ENCODE results near the gene RTBDN. TPM values are rescaled to one million over a fixed set of nuclear protein-coding genes. Genes with fewer than 3 reads are reported as not detected.

Gene RTBDN
- total RNA-seq, 1 experiment from 2014 or later = 25.1 TPM

- RAD21 ChIA-PET (ENCODE audit: low non-redundant PET in 1 of 2, low total read pairs in 2 of 2, uncharacterized antibody in 2 of 2, unreplicated experiment in 2 of 2) = interaction anchor here (0.6 to 2.7 kb wide), 7 partner anchors 10 to 18 kb away, joined by 3 to 15 read pairs (median 5); partner anchors contain the start of gene JUNB (in 2 of the 2)
- intact Hi-C loops (cut with micrococcal nuclease) = loop anchor here (2.0 to 5.0 kb wide), 2 partner anchors 15 to 69 kb away; no protein-coding TSS in a partner anchor
- no TSS peak for BruUV-seq (replicated peaks)
Observed at GRCh38 chr19:12778017-12778904, 56.1 kb downstream of the RTBDN start.

More at GRCh38 chr19:12778017-12778904, 56.1 kb downstream of the RTBDN start:
- Histone ChIP-seq H3K9me3 (ENCODE audit: control insufficient read depth in 1 of 2, insufficient read depth in 1 of 2, low read depth in 1 of 2, low read length in 2 of 2) (no peaks in the 10 kb centered on the region), H3K36me3 (ENCODE audit: control insufficient read depth in 1 of 2, insufficient read depth in 2 of 2, low read length in 2 of 2) (no peaks in the 10 kb centered on the region), H3K9ac (ENCODE audit: low read length) (peak overlapping the region; percentile 78), H3K4me1 (ENCODE audit: control insufficient read depth in 1 of 2, insufficient read depth in 2 of 2, low read length in 2 of 2) (peaks cover 53 to 80% of the 10 kb centered on the region in 2 experiments), H3K4me3 (replicated peaks in 1 of 2; ENCODE audit: low read depth in 1 of 2, low read length in 2 of 2) (peak overlapping the region; percentile 66 to 68), H3K79me2 (ENCODE audit: insufficient read depth, low read length) (peaks cover 6% of the 10 kb centered on the region; the same call in 1 of the 2 replicates), H2AFZ (ENCODE audit: low read depth, low read length, poor library complexity, severe bottlenecking) (no peak overlapping the region), H4K20me1 (ENCODE audit: insufficient read depth) (no peaks in the 10 kb centered on the region), H3K4me2 (ENCODE audit: low read length) (peak overlapping the region; percentile 85), H3K9me2 (ENCODE audit: insufficient read depth) (no peaks in the 10 kb centered on the region), H3K27ac (ENCODE audit: low read depth, low read length) (peak overlapping the region; percentile 96), H3K27me3 (ENCODE audit: insufficient read depth, low read length) (no peaks in the 10 kb centered on the region)
- POLR2A ChIA-PET = interaction anchor here (1.1 to 8.8 kb wide), 3 partner anchors 12 to 28 kb away, joined by 4 to 172 read pairs (median 6); partner anchors contain the start of genes JUNB and RNASEH2A
- CTCF ChIA-PET = interaction anchor here (1.0 to 7.0 kb wide), 9 partner anchors 12 to 69 kb away, joined by 3 to 88 read pairs (median 12); partner anchors contain the start of genes GET3, JUNB and RTBDN
- no peak for DNase-seq (ENCODE audit: low read depth, low spot score)
- TF ChIP-seq JUND (IDR thresholded peaks at IDR 0.05) (no peak), SP1 (IDR thresholded peaks at IDR 0.05; ENCODE audit: low read depth) (peak; percentile 6; the same call in 1 of the 2 replicates), YY1 (IDR thresholded peaks at IDR 0.05; ENCODE audit: extremely low read depth, insufficient replicate concordance, low read depth, low read length) (no peak), RAD21 (IDR thresholded peaks at IDR 0.05; ENCODE audit: low read depth) (no peak), ELF1 (IDR thresholded peaks at IDR 0.05; ENCODE audit: borderline replicate concordance, low read depth) (no peak), POLR2AphosphoS5 (IDR thresholded peaks at IDR 0.05; ENCODE audit: low read depth, low read length) (peak; percentile 46), SRF (IDR thresholded peaks at IDR 0.05; ENCODE audit: low read depth) (no peak), CBX3 (IDR thresholded peaks at IDR 0.05; ENCODE audit: low read depth) (no peak), REST (IDR thresholded peaks at IDR 0.05; ENCODE audit: low read depth) (no peak), POLR2A (IDR thresholded peaks at IDR 0.05; ENCODE audit: borderline replicate concordance, extremely low read depth, insufficient read depth, insufficient read length) (no peak), ZNF274 (IDR thresholded peaks at IDR 0.05; ENCODE audit: low read depth, low read length) (no peak), TCF7L2 (IDR thresholded peaks at IDR 0.05; ENCODE audit: borderline replicate concordance, extremely low read depth, insufficient read depth, insufficient read length) (no peak), EZH2 (IDR thresholded peaks at IDR 0.05) (no peak)
- TF ChIP-seq, protein P1, sequence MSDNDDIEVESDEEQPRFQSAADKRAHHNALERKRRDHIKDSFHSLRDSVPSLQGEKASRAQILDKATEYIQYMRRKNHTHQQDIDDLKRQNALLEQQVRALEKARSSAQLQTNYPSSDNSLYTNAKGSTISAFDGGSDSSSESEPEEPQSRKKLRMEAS (IDR thresholded peaks at IDR 0.05) = peak; percentile 82
- ATAC-seq = peak; percentile 26

Data from HCT116 (cell line).